ENCODE results near the gene ZFHX3.

DNA sequence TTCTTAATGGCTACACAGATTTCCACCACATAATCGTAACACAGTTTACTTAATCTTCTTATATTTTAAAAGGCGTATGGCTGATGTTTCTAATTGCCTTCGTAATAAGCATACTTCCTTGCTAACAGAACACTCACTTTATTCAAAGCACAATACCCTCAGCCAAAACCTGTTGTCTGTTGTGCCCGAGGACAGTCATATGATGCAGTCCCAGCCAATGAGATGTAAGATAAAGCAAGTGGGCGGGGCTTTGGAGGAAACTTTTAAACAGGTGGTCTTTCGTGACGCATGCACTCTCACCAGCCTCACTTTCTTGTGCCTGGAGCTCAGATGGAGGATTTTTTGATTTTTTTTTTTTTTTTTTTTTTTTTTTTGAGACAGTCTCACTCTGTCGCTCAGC, 174.1 kb downstream of the ZFHX3 start:
- TF ChIP-seq EZH2 (IDR thresholded peaks at IDR 0.05; ENCODE audit: insufficient read depth, poor library complexity, severe bottlenecking) = no peak
- TF ChIP-seq EZH2phosphoT487 (IDR thresholded peaks at IDR 0.05; ENCODE audit: insufficient read depth, low read depth) = no peak

All from GM23248 (cell line).